ENCODE results near the gene MS4A6E. TPM values are rescaled to one million over a fixed set of nuclear protein-coding genes. Genes with fewer than 3 reads are reported as not detected.

Gene MS4A6E
- total and polyA plus RNA-seq, 9 donors = 1.3 TPM; not detected in 8

DNA sequence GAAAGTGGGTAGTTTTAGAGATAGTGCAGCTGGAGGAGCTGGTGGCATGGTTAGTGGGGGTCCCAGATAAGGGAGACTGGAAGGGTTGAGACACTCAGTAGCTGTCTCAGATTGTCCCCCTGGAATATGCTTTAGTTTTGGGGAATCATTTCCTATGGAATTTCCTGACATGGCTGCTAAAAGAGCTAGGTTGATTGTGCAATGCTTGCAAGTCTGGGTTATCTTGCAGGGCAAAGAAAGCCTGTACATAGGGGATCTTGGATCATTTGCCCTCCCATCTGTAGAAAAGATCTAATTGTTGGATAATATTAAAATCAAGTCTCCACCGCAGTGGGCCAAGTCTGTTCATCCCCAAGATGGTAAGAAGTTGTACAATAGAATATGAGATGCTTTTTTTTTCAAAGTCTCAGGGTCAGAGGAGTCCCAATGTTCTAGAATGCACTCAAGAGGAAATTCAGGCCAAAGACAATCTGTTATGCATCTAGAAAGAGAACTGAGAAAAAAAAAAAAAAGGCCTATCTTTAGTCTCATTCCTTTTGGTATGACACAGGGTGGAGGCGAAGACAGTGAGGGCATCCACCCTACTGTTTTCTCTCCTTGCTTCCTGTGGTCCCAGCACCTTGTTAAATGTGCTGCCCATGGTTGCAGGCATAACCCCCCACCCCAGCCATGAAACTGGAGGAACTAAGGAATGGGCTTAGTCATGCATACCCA is 20.2 kb downstream of the MS4A6E start:
- intact Hi-C loops (cut with DNase I) = no loop called here
- H3K4me3 ChIP-seq = no peak overlapping the region
- DNase-seq = no peak
- H3K27ac ChIP-seq = no peak overlapping the region
- no peaks in the 10 kb centered on the region for H3K4me1 ChIP-seq (ENCODE audit: insufficient read depth)
- no peaks in the 10 kb centered on the region for H3K27me3 ChIP-seq
- TF ChIP-seq EP300 (IDR thresholded peaks at IDR 0.05) = no peak
- no peak for TF ChIP-seq POLR2A (IDR thresholded peaks at IDR 0.05)
- TF ChIP-seq, protein P1, sequence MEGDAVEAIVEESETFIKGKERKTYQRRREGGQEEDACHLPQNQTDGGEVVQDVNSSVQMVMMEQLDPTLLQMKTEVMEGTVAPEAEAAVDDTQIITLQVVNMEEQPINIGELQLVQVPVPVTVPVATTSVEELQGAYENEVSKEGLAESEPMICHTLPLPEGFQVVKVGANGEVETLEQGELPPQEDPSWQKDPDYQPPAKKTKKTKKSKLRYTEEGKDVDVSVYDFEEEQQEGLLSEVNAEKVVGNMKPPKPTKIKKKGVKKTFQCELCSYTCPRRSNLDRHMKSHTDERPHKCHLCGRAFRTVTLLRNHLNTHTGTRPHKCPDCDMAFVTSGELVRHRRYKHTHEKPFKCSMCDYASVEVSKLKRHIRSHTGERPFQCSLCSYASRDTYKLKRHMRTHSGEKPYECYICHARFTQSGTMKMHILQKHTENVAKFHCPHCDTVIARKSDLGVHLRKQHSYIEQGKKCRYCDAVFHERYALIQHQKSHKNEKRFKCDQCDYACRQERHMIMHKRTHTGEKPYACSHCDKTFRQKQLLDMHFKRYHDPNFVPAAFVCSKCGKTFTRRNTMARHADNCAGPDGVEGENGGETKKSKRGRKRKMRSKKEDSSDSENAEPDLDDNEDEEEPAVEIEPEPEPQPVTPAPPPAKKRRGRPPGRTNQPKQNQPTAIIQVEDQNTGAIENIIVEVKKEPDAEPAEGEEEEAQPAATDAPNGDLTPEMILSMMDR (IDR thresholded peaks at IDR 0.05) = no peak
- WGBS, 3 donors = 87 to 95% (median 92%) methylated on average over 2 of the region's 2 CpGs
- H3K36me3 ChIP-seq = no peaks in the 10 kb centered on the region
- H3K9me3 ChIP-seq = no peaks in the 10 kb centered on the region

DNA sequence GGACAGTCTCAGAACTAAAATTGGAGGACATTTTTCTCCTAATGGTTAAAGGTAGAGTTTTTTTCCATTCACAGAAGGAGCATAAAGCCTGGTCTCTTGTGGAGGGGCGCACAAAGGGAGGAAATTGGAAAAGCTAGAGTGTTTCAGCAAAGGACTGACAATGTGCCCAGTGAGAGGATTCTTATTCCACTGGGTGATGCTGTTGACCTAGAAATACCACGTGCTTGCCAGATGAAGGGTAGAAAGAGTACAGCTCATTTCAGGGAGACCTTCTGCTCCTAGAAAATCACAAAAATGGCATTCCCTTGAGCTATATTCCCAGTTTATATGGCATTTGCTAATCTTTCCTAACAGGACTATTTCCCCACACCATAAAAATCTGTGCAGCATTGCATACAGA is 21.1 kb downstream of the MS4A6E start:
- WGBS, 3 donors = 59 to 69% (median 61%) methylated on average over 2 of the region's 2 CpGs
- no peaks in the 10 kb centered on the region for H3K4me1 ChIP-seq (ENCODE audit: insufficient read depth)
- H3K27me3 ChIP-seq = no peaks in the 10 kb centered on the region
- TF ChIP-seq EP300 (IDR thresholded peaks at IDR 0.05) = no peak
- TF ChIP-seq, protein P1 (IDR thresholded peaks at IDR 0.05) = no peak
- no peak for TF ChIP-seq POLR2A (IDR thresholded peaks at IDR 0.05)
- no peak overlapping the region for H3K4me3 ChIP-seq
- H3K36me3 ChIP-seq = no peaks in the 10 kb centered on the region
- no peaks in the 10 kb centered on the region for H3K9me3 ChIP-seq
- H3K27ac ChIP-seq = no peak overlapping the region
- intact Hi-C loops (cut with DNase I) = no loop called here
- no peak for DNase-seq

DNA sequence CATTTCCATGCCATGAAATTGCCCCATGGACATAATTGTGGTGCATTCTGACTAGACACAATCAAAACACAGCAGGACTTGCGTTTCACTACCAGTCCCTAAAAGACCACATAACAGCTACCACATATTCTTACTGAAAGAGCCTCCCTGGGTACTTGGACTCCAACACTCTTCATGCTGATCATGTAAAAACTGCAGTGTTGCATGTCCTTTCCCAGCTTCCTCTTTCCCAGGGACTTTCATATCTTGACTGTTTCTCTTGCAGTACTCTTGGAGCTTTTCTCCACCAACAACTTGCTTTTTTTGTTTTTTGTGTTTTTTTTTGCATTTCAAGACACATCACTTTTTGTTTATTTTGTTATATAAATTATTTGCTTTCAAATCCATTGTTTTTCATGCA is 22.9 kb downstream of the MS4A6E start:
- Histone ChIP-seq H3K4me3 (no peak overlapping the region), H3K36me3 (no peaks in the 10 kb centered on the region), H3K9me3 (no peaks in the 10 kb centered on the region), H3K27ac (no peak overlapping the region), H3K4me1 (ENCODE audit: insufficient read depth) (no peaks in the 10 kb centered on the region), H3K27me3 (no peaks in the 10 kb centered on the region)
- intact Hi-C loops (cut with DNase I) = no loop called here
- WGBS, 3 donors = 84 to 96% (median 96%) methylated on average over 1 of the region's 1 CpG
- no peak for DNase-seq
- TF ChIP-seq, protein P1 (IDR thresholded peaks at IDR 0.05) = no peak
- TF ChIP-seq POLR2A (IDR thresholded peaks at IDR 0.05) = no peak
- no peak for TF ChIP-seq EP300 (IDR thresholded peaks at IDR 0.05)

DNA sequence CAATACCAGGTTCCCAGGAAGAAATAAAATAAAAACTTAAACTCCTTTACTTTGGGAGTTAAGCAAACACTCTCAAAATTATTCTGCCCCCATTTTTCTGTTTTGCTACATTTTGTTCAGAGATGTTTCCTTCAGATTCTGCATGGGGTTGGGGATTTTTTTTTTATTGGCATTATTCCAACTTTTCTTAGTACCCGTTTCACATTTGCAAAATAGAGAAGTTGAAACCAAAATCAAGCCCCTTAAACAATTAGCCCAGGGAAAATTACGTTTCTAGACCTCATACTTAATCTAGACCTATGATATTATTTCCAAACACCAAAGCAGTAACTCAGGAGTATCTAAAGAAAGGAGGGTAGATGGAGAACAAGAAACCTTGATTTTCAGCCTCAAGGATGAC is 30.7 kb downstream of the MS4A6E start:
- WGBS, 3 donors = 29 to 45% (median 40%) methylated on average over 2 of the region's 2 CpGs

More for the DNA sequence above, 30.7 kb downstream of the MS4A6E start:
- Histone ChIP-seq H3K27me3 (no peaks in the 10 kb centered on the region), H3K9me3 (peaks cover 0 to 10% of the 10 kb centered on the region in 2 donors), H3K4me3 (no peak overlapping the region), H3K27ac (no peak overlapping the region), H3K36me3 (no peaks in the 10 kb centered on the region), H3K4me1 (ENCODE audit: insufficient read depth) (no peaks in the 10 kb centered on the region)
- TF ChIP-seq EP300 (IDR thresholded peaks at IDR 0.05) (no peak), POLR2A (IDR thresholded peaks at IDR 0.05) (no peak)
- TF ChIP-seq, protein P1 (IDR thresholded peaks at IDR 0.05) = no peak
- intact Hi-C loops (cut with DNase I) = no loop called here
- no peak for DNase-seq

All from ovary (tissue), 9 donors.